ENCODE data around the gene EPN1.

Gene EPN1

DNA sequence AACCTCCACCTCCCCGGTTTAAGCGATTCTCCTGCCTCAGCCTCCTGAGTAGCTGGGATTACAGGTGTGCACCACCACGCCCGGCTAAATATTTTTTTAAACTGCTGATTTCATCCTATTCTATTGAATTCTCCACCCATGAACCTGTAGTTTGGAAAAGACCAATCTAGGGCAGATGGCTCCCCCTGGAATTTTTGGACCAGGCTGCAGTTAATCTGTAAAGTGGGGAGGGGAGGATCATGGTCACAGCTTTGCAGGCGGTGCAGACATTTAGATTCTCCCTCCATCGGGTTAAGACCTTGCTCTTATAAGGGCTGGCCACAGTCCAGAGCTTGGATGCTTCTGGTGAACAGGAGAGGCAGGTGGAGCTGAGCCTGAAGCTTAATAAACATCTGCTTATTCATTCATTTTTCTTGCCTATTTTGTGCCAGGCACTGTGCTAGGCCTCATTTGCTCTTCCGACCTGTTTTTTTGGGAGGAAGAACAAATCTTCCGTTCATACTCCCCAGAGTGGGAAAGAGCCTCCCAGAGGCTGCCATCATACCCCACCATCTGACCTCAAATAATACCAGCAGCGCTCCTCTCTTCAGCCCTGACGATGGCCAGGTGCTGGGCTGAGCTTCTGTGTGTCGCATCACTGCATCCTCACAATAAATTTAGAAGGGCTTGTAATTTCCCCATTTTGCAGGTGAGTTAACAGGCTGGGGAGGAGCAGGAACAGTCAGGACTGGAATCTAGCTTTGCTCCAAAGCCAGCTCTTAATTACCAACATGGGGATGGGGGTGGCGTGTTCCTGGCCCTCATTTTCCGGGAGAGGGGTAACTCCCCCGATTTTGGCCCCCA lies 27.9 kb upstream of the EPN1 start:
- in situ Hi-C loops (cut with HindIII; ENCODE audit: low sequenced_read_pairs) = no loop called here

DNA sequence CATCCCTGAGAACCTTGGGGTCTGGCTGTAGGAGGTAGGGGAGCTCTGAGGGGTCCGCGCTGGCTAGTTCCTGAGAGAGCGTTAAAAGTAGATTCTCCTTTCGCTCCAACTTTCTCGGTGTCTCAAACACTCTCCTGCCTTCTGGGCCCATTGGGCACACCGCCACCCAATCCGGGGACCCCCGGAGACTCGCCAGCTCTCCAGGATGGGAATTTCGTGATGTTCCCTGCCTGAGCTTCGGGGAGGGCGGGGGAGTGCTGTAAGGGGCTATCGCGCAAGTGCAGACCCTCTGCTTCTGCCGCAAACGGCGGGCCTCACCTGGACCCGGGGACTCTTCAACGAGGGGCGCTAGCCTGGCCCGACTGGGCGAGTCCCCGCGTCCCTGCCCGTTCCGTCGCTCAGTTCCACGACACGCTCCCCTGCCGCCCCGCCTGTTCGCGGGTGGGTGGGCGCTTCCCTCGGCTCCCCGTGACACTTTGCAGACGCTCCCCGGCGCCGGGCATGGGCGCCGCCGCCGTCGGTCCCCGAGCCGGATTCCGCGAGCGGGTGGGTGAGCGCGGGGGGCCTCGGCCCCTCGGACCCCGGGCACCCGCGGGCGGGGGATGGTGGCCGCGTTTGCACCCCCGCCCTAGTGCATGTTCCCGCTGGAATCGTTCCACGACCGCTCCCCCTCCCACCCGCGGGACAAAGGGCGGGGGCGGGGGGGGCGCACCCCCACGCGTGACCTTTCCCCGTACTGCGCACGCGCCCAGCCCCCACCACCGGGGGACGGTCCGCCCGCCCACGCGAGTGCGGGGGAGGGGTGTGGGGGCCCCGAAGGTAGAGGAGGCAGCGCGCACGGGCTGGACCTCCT lies 27.1 kb upstream of the EPN1 start, which contains the start of gene CCDC106:
Gene CCDC106 (plus strand): TSS at position 481 of the 853 bp plus-strand sequence. CDS start 835 bp downstream, outside the sequence.
- in situ Hi-C loops (cut with HindIII; ENCODE audit: low sequenced_read_pairs) = no loop called here

DNA sequence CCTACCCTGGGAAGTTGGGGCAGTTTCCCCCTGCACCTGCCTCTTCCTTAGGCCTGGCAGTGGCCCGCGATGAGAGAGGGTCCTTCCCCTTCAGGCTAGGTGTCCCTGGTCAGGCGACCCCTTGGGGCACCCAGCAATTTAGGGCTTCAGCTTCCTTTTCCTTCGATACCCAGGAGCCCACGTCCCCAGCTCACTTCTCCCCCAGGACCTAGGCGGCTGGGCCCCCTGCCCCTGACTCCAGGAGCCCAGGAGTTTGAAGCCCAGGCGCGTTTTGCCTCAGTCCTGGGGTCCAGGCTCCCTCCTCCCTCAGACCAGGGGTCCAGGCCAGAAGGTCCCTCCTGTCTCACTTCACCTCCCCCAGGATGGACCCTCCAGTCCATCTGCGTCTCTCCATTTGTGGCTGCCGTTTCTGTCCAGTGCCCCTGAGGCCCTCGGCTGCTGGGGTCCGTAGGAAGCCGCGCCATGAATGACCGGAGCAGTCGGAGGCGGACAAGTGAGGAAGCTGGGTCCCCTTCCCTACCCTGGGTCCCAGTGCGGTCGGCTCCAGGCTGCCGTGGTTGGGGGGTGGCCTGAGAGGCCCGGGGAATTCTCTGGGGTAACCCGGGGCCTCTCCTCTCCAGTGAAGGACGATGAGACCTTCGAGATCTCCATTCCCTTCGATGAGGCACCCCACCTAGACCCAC lies 26.3 kb upstream of the EPN1 start:
- in situ Hi-C loops (cut with HindIII; ENCODE audit: low sequenced_read_pairs) = no loop called here

DNA sequence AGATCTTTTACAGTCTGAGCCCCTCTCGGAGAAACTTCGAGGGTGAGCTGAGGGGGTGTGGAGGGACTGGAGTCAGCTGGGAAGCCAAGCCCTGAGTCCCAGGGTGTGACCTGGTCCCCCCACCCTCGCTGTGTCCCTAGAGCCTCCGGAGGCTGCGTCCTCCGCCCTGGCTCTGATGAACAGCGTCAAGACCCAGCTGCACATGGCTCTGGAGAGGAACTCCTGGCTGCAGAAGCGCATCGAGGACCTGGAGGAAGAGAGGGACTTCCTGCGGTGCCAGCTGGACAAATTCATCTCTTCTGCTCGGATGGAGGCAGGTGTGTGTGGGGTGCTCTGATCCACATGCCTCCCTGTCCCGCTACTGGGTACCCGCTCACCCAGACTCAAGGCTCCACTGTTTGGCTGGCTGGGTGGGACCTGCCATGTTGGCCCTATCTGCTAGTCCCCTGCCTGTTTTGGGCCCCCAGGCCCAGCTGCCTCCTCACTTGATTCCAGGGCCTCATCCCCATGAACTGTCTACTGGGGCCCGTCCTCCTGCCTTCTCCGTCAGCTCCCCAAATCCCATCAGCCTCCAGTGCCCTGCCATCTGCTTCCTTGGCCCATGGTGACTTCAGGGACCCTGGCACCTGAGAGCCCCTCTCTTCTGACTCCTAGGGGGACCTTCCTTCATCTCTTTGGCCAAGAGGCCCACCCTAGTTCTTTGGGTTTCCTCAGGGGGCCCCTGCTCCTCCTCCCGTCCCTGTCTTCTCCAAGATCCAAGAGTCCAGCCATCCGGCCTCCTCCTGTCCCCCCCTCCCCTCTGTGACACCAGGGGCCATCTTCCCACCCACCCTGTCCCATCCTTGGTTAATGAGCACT lies 25.5 kb upstream of the EPN1 start:
- in situ Hi-C loops (cut with HindIII; ENCODE audit: low sequenced_read_pairs) = no loop called here

DNA sequence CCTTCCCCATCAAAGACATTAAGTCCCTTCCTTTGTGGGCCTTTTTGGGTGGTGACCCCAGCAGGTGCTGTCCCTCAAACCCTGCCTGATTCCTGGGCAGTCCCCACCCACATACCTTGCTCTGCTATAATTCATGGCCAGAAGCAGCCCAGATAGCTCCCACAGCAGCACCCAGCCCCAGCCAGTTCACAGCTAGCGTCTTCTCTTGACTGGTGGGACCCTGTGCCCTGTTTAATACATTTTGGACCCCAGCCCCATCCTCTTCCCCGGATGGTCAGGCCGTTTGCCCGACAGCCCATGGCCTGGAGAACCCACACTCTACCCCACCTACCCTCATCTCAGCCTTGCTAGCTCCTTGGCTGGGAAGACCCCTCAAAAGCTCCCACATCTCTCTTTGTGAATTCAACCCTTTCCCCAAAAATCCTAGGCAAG lies 24.9 kb upstream of the EPN1 start:
- in situ Hi-C loops (cut with HindIII; ENCODE audit: low sequenced_read_pairs) = no loop called here

DNA sequence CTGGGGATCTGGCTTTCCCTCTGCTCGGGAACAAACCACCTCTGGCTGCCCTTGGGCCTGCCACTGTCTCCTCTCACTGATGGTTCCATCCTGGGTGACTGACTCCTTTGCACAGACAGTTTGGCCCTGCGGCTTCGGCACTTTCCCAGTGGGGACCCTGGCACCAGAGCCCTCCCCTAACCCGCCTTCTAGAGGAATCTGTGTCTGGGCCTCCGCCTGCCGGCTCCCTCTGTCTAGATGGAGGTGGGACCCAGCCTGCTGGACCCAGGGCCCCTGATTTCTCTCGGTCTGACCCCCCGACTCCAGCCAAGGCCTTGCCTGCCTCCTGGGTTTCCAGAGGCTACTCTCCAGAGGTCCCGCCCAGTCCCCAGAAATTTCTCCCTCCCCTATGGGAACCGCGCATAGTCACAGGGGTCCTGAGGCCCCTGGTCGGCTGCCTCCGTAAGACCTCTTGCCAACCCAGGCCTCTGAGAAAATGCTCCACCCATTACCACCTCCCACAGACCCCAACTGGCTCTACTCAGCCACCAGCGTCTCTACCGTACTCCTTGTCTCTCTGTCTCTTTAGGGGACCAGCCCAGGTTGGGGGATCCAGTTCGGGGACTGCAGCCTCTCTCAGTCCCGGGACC lies 24.3 kb upstream of the EPN1 start:
- in situ Hi-C loops (cut with HindIII; ENCODE audit: low sequenced_read_pairs) = no loop called here

DNA sequence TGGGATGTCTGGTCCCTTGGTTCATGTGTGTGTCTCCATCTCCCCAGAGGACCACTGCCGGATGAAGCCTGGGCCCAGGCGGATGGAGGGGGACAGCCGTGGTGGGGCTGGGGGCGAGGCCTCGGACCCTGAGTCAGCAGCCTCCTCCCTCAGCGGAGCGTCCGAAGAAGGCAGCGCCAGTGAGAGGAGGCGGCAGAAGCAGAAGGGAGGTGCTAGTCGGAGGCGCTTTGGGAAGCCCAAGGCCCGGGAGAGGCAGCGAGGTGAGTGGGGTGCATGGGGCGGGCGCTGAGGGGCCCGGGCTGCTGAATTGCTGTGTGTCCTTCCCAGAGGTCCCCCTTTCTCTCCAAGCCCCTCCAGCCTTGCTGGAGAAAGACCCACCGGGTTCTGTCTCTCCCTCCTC lies 23.8 kb upstream of the EPN1 start:
- in situ Hi-C loops (cut with HindIII; ENCODE audit: low sequenced_read_pairs) = no loop called here

DNA sequence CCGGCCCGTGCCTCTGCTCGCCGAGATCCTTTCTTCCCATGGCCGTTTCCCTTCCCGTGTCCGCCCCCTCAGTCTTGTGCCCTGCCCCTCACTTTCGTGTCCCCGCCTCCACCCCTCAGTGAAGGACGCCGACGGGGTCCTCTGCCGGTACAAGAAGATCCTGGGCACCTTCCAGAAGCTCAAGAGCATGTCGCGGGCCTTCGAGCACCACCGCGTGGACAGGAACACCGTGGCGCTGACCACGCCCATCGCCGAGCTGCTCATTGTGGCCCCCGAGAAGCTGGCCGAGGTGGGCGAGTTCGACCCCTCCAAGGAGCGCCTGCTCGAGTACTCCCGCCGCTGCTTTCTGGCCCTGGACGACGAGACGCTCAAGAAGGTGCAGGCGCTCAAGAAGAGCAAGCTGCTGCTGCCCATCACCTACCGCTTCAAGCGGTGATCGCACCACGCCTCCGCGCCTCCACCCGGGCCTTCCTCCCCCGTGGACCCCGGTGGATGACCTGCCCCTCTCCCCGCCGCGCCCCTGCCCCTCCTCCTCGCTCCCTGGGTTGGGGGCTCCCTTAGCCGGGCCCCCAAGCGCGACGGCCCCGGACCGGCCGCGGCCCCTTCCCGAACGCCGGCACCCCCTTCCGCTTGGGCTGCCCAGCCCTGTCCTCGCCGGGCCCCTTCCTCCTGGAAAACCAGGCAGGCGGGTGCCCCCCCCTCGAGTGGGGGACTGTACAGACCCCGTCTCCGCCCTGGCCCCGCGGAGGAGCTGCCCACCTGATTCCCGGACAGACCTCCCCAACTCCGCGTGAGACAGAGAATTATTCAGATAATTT lies 22.5 kb upstream of the EPN1 start:
- in situ Hi-C loops (cut with HindIII; ENCODE audit: low sequenced_read_pairs) = no loop called here

DNA sequence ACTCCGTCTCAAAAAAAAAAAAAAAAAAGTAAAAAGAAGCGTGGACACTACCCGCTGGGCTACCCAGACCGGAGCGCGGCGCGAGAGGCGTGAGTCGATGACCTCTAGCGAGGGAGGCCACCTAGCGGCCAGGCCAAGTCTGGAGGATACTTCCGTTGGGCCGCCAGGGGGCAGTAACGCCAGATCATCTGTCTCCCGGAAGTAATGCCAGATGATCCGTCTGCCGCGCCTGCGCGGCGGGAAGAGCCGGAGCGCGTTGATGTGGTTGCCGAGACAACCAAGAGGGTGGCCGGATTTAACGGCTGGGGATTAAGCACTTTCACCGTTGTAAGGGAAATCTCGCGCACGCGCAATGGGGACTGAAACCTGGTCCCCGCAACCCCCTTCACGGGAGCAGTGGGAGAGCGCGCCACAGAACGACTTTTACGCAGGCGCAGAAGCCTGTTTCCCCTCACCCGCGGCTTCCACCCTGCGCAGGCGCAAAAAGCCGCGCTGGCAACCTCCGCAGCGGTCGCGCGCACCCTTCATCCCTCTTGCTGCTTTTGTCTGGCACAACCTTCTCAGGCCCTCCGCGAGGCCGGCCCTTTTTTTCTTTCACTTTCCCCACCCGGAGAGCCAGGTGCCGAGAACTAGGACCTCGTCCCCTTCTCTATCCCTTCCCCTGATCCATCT lies 21.2 kb upstream of the EPN1 start:
- in situ Hi-C loops (cut with HindIII; ENCODE audit: low sequenced_read_pairs) = no loop called here

DNA sequence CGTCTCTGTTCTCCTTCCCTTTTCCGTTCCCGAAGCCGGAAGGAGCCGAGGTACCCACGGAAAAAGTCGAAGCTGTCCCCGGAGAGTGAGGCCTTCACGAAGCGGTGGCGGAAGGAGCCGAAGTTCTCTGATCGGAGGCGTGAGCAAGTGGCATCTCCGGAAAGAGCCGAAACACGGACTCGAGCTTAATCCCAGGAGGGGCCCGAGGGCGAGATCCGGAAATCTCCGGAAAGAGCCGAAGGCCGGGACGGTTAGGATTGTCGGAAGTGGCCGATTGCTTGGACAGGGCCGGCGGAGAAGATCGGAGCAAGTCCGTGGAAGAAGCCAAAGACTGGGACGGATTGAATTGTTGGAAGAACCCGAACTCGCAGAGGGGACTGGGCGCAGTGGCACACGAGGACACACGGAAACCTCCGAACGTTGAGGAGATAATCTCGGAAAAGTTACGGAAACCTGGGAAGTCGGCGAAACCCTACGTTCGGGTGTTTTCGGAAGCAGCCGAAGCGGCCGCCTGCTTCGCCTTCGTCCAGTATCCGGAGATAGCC lies 20.6 kb upstream of the EPN1 start:
- in situ Hi-C loops (cut with HindIII; ENCODE audit: low sequenced_read_pairs) = no loop called here

DNA sequence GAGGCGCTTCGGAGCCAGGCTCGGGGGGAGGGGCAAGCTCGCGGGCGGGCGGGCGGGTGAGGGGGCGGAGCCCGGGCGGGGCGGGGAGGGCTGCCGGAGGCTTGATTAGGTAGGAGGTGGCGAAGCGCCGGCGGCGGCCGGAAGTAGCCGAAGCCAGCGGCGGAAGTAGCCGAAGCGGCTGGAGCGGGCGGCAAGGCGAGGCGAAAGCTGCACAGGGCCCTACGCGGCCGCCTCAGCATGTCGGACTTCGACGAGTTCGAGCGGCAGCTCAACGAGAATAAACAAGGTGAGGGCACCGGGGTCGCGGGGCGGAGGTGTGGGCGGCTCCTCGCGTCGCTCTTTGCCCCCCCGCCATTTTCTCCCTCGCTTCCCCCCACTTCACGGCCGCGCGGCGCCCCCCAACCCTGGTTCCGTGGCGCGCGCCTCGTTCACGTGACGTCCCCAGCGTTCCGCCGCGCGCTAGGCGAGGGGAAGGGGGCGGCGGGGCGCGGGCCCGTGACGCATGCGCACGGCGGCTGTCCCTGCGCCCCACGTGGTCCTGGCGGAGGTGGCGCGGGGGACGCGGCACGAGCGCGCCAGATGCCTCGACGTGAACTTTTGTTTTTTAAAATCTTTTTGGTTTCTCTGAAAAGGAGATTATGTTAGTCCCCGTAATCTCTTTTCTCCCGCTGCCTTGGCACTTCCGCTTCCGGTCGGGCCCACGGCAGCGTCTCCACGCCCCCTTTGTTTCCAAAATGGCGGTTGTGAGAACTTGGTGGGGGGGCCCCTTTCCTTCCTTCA lies 20.0 kb upstream of the EPN1 start, which contains the start of gene U2AF2:
Gene U2AF2 (plus strand): TSS at position 168 of the 780 bp plus-strand sequence. CDS start 70 bp downstream, at position 238.
- in situ Hi-C loops (cut with HindIII; ENCODE audit: low sequenced_read_pairs) = no loop called here

DNA sequence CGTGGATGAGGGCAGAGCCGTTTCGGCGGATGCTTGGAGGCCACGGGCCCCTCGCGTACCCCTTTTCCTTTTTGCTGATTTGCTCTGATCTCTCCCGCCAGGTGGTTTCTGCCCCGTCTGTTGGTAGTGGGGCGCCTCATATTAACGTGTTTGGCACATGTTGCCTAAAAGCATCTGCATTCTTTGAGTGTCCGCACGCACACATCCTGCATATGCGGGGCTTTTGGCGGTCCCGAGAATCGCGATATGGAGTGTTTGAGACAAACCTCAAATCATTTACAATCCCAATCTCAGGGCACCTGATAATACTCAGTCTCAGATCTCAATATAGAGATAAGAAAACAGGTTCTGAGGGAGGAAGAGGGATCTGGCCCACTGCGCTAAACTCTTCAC lies 19.4 kb upstream of the EPN1 start:
- in situ Hi-C loops (cut with HindIII; ENCODE audit: low sequenced_read_pairs) = no loop called here

DNA sequence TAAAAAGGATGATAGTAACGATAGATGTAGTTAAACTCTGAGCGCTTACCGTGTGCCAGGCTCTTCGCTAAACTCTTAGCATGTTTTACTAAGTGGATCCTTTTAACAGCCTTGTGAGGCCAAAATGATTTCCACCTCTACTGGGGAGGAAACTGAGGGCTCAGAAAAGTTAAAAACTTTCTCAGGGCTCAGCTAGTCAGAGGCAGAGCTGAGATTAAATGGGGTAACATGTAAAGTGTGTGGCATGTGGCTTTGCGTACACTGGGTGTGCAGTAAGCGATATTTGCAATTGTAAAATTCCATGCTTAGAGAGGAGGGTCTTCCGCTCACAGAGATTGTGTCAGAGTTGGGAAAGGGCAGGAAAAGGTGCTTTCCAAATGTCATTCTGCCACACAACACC lies 18.5 kb upstream of the EPN1 start:
- in situ Hi-C loops (cut with HindIII; ENCODE audit: low sequenced_read_pairs) = no loop called here

DNA sequence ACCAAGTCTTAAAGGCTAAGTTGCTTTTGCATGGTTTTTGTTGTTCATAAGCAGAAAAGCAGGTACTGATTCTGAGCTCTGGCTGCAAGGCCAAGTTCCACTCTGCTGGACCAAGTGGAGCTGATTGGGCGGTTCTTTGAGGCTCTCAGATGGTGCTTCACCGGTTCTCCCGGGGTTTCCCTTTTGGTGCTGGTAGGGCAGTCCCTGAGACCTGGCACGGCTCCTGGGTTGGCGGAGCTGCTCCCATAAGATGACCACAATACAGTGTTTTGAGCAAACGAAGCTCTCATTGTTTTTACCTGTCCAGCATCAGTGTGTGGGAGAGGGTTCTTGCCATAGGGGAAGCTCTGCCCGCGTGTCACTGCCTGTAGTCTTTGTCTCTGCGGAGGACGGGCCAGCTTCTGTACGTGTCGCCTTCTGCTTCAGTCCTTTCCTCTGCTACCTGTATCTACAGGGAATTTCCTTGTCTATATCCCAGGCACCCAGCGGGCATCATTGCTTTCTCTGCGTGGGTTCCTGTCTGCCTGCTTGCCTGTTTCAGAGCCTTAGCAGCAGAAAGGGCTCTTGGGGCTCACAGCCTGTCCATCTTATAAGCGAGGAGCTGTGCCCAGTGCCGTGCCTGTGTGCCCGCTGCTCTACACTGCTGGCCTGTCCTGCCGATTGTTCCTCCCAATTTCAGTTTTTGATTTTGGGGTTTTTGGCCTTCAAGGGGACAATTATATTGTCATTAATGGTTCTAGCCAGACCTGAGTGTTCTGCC lies 17.9 kb upstream of the EPN1 start:
- in situ Hi-C loops (cut with HindIII; ENCODE audit: low sequenced_read_pairs) = no loop called here

DNA sequence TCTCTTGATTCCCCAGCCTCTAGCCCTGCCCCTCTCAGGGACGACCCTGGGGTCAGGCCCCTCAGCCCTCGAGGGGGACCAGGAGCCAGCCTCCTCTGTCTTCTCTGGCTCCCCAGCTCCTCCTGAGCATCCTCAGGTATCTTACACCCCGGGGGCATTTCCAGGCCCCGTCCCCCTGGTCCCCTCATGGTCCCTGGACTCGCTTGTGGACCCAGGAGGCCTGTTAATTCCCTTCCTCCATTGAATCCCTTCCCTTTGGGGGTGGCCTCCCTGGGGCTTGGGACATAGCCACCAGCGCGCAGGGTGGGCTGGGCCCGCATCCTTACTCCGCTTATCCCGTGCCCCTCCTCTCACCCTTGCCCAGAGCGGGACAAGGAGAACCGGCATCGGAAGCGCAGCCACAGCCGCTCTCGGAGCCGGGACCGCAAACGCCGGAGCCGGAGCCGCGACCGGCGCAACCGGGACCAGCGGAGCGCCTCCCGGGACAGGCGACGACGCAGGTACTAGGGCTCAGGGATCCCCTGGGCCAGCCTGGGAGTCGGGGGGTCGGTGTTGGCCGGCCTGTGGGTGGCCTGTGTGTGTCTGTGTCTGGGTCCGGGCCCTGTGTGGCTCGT lies 16.1 kb upstream of the EPN1 start:
- in situ Hi-C loops (cut with HindIII; ENCODE audit: low sequenced_read_pairs) = no loop called here

DNA sequence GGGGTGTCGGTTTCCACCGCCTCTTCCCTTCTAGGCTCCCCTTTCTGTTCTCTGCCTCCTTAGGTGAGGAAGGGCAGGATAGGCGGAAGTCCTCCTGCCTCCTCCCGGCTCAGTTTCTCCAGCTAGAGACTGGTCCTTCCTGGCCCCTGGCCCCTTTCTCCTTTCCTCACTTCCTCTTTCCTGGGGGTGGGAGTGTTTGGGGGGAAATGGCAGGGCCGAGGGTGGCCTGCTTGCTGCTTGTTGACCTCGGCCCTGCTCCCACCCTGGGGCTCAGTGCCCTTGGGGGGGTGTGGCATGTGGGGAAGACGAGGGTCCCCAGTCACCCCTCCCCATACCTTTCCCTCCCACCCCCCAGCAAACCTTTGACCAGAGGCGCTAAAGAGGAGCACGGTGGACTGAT lies 15.2 kb upstream of the EPN1 start:
- in situ Hi-C loops (cut with HindIII; ENCODE audit: low sequenced_read_pairs) = no loop called here
